Glutamatergic neuron (in vitro differentiated cells): ENCODE data around the gene IPO11. TPM values are rescaled to one million over a fixed set of nuclear protein-coding genes. Genes with fewer than 3 reads are reported as not detected.

Experiments used
- DNase-seq: peaks from one replicate; pipeline ENCODE4 v3.0.0; 2022
- H3K27ac Mint-ChIP-seq: one replicate; pipeline ENCODE4 v1.8.0; 2020; ENCODE audit warnings: mild to moderate bottlenecking, mixed read lengths, inconsistent platforms; ENCODE audit not compliant: unreplicated experiment
- H3K27me3 Mint-ChIP-seq: one replicate; pipeline ENCODE4 v1.8.0; 2020; ENCODE audit warnings: mild to moderate bottlenecking, moderate library complexity, mixed read lengths, inconsistent platforms; ENCODE audit not compliant: unreplicated experiment
- H3K36me3 Mint-ChIP-seq: one replicate; pipeline ENCODE4 v1.8.0; 2020; ENCODE audit warnings: mild to moderate bottlenecking, mixed read lengths, inconsistent platforms; ENCODE audit not compliant: unreplicated experiment
- H3K4me1 Mint-ChIP-seq: one replicate; pipeline ENCODE4 v1.8.0; 2020; ENCODE audit warnings: mild to moderate bottlenecking, low read depth, mixed read lengths, inconsistent platforms; ENCODE audit not compliant: unreplicated experiment
- H3K4me3 Mint-ChIP-seq: one replicate; pipeline ENCODE4 v1.8.0; 2020; ENCODE audit warnings: mild to moderate bottlenecking, mixed read lengths, inconsistent platforms; ENCODE audit not compliant: unreplicated experiment
- H3K9me3 Mint-ChIP-seq: one replicate; pipeline ENCODE4 v1.8.0; 2020; ENCODE audit warnings: mild to moderate bottlenecking, moderate library complexity, mixed read lengths, inconsistent platforms; ENCODE audit not compliant: unreplicated experiment
- CTCF ChIP-seq: fragments of 200-600 bp; sonication (generic); IDR thresholded peaks from one replicate; pipeline ENCODE4 v1.5.0; 2021; ENCODE audit not compliant: partially characterized antibody, unreplicated experiment
- total RNA-seq: library from RNA; stranded (reverse); fragmentation: NEBNext Ultra II Directional; extraction: Animal tissue kit (Norgen Biotek cat#: 25700); gene quantifications from one replicate; pipeline ENCODE4 v1.2.1, GENCODE V29; 2021; ENCODE audit not compliant: unreplicated experiment

The IPO11 gene
- total RNA-seq, 1 donor from 2014 or later, result 23.5 TPM

GRCh38 chr5:62386824-62387223 lies 25.7 kb upstream of the IPO11 start:
- DNase-seq, result no peak

GRCh38 chr5:62395210-62395950 lies 17.2 kb upstream of the IPO11 start:
- no peak overlapping the region for H3K4me3 Mint-ChIP-seq
- no peak overlapping the region for H3K27ac Mint-ChIP-seq
- peaks cover 4% of the 10 kb centered on the region for H3K27me3 Mint-ChIP-seq
- no peaks in the 10 kb centered on the region for H3K9me3 Mint-ChIP-seq
- H3K36me3 Mint-ChIP-seq, result no peaks in the 10 kb centered on the region
- DNase-seq, result no peak
- no peak for TF ChIP-seq CTCF
- H3K4me1 Mint-ChIP-seq, result no peaks in the 10 kb centered on the region

More at GRCh38 chr5:62386824-62387223, 25.7 kb upstream of the IPO11 start:
- no peak for TF ChIP-seq CTCF
- Mint-ChIP-seq H3K4me3 (no peak overlapping the region), H3K27ac (no peak overlapping the region), H3K4me1 (no peaks in the 10 kb centered on the region), H3K27me3 (peaks cover 4% of the 10 kb centered on the region), H3K9me3 (no peaks in the 10 kb centered on the region), H3K36me3 (no peaks in the 10 kb centered on the region)

GRCh38 chr5:62403411-62404250 lies 8.9 kb upstream of the IPO11 start, which contains the start of gene DIMT1:
TSS of gene DIMT1 (minus strand) at chr5:62403905. CDS start at chr5:62403772, 133 bp downstream.
- TF ChIP-seq CTCF, result no peak
- H3K4me3 Mint-ChIP-seq, result peak within 1 kb of the TSS; percentile 91
- H3K36me3 Mint-ChIP-seq, result no peaks in the 10 kb centered on the region
- peak; percentile 92 for DNase-seq
- H3K27ac Mint-ChIP-seq, result peak within 1 kb of the TSS; percentile 98
- no peaks in the 10 kb centered on the region for H3K27me3 Mint-ChIP-seq
- peaks cover 2% of the 10 kb centered on the region for H3K9me3 Mint-ChIP-seq
- H3K4me1 Mint-ChIP-seq, result peaks cover 13% of the 10 kb centered on the region

- peaks cover 4% of the 10 kb centered on the region for H3K4me1 Mint-ChIP-seq
- H3K4me3 Mint-ChIP-seq, result peak overlapping the region; percentile 97
- H3K27ac Mint-ChIP-seq, result peak overlapping the region; percentile 59
- no peaks in the 10 kb centered on the region for H3K36me3 Mint-ChIP-seq
- H3K27me3 Mint-ChIP-seq, result peaks cover 3% of the 10 kb centered on the region
- peaks cover 3% of the 10 kb centered on the region for H3K9me3 Mint-ChIP-seq
- TF ChIP-seq CTCF, result no peak
- DNase-seq, result no peak
Observed at GRCh38 chr5:62413711-62414110, 1.1 kb downstream of the IPO11 start.
